Trophoblast cell (in vitro differentiated cells and primary cell): ENCODE measurements around the gene COL23A1.

ENCODE experiments used
- DNase-seq, 2 donors: peaks; one replicate each; pipeline ENCODE4 v3.0.0-alpha.2; 2016
- H2AFZ ChIP-seq: 2 replicates; pipeline ENCODE4 v1.6.1; 2013; ENCODE audit warnings: low read length, moderate library complexity, mild to moderate bottlenecking; ENCODE audit not compliant: insufficient read depth, poor library complexity
- H2AK5ac ChIP-seq: 2 replicates; pipeline ENCODE4 v1.6.1; 2013; ENCODE audit warnings: mild to moderate bottlenecking, low read length
- H2BK120ac ChIP-seq: 2 replicates; pipeline ENCODE4 v1.6.1; 2013; ENCODE audit warnings: low read length, mild to moderate bottlenecking, moderate library complexity; ENCODE audit not compliant: insufficient read depth, poor library complexity
- H2BK12ac ChIP-seq: 2 replicates; pipeline ENCODE4 v1.6.1; 2013; ENCODE audit warnings: mild to moderate bottlenecking, low read length, moderate library complexity
- H2BK5ac ChIP-seq: 2 replicates; pipeline ENCODE4 v1.6.1; 2013; ENCODE audit warnings: low read length, low read depth, moderate library complexity, mild to moderate bottlenecking; ENCODE audit not compliant: poor library complexity
- H3K14ac ChIP-seq: 2 replicates; pipeline ENCODE4 v1.6.1; 2013; ENCODE audit warnings: mild to moderate bottlenecking, low read length
- H3K18ac ChIP-seq: 2 replicates; pipeline ENCODE4 v1.6.1; 2013; ENCODE audit warnings: mild to moderate bottlenecking, low read length
- H3K23ac ChIP-seq: 2 replicates; pipeline ENCODE4 v1.6.1; 2013; ENCODE audit warnings: low read length
- H3K27ac ChIP-seq: 2 replicates; pipeline ENCODE4 v1.5.1; 2013; ENCODE audit warnings: low read depth, mild to moderate bottlenecking, inconsistent platforms, low read length, moderate library complexity
- H3K27me3 ChIP-seq: 2 replicates; pipeline ENCODE4 v1.6.1; 2013; ENCODE audit warnings: inconsistent platforms, mild to moderate bottlenecking, low read length, moderate library complexity; ENCODE audit not compliant: insufficient read depth
- H3K36me3 ChIP-seq, 2 experiments: 1 replicate in 1 of 2; 2 replicates in 1 of 2; pipeline ENCODE4 v1.6.1; 2013; ENCODE audit warnings: low read length in 2 of 2, mild to moderate bottlenecking in 2 of 2, moderate library complexity in 1 of 2; ENCODE audit not compliant: insufficient read depth in 2 of 2, control insufficient read depth in 1 of 2
- H3K4ac ChIP-seq: 2 replicates; pipeline ENCODE4 v1.6.1; 2013; ENCODE audit warnings: low read depth, mild to moderate bottlenecking, low read length, moderate library complexity
- H3K4me1 ChIP-seq, 2 experiments: 1 replicate in 1 of 2; 2 replicates in 1 of 2; pipeline ENCODE4 v1.6.1; 2013; ENCODE audit warnings: low read length in 2 of 2, mild to moderate bottlenecking in 2 of 2, moderate library complexity in 1 of 2; ENCODE audit not compliant: insufficient read depth in 2 of 2, control insufficient read depth in 1 of 2
- H3K4me2 ChIP-seq: 2 replicates; pipeline ENCODE4 v1.6.1; 2013; ENCODE audit warnings: inconsistent platforms, mild to moderate bottlenecking, low read length, moderate library complexity
- H3K4me3 ChIP-seq: 2 replicates; pipeline ENCODE4 v1.5.1; 2013; ENCODE audit warnings: mild to moderate bottlenecking, low read depth, low read length, inconsistent platforms
- H3K79me1 ChIP-seq: one replicate; pipeline ENCODE4 v1.6.1; 2013; ENCODE audit warnings: low read length
- H3K79me2 ChIP-seq: 2 replicates; pipeline ENCODE4 v1.6.1; 2013; ENCODE audit warnings: low read length, mild to moderate bottlenecking; ENCODE audit not compliant: control insufficient read depth, insufficient read depth, poor library complexity
- H3K9ac ChIP-seq: 2 replicates; pipeline ENCODE4 v1.6.1; 2013; ENCODE audit warnings: mild to moderate bottlenecking, low read length
- H3K9me3 ChIP-seq: 2 replicates; pipeline ENCODE4 v1.6.1; 2013; ENCODE audit warnings: low read depth, mild to moderate bottlenecking, control low read depth, inconsistent platforms, low read length; ENCODE audit not compliant: insufficient read depth
- H4K12ac ChIP-seq: 2 replicates; pipeline ENCODE4 v1.6.1; 2013; ENCODE audit warnings: low read depth, mild to moderate bottlenecking, low read length, moderate library complexity
- H4K8ac ChIP-seq: 2 replicates; pipeline ENCODE4 v1.6.1; 2013; ENCODE audit warnings: low read depth, mild to moderate bottlenecking, low read length, moderate library complexity
- H4K91ac ChIP-seq: one replicate; pipeline ENCODE4 v1.6.1; 2013; ENCODE audit warnings: low read depth, mild to moderate bottlenecking, low read length, moderate library complexity
- WGBS: extraction: QIAGEN DNeasy Blood & Tissue Kit; methylation state at CpG from one replicate; pipeline ENCODE4 v1.1.7; 2013; ENCODE audit warnings: missing lambda C conversion rate; ENCODE audit not compliant: insufficient read length, insufficient coverage; ENCODE audit errors: extremely low coverage; 5-methylcytosine and 5-hydroxymethylcytosine counted together

The COL23A1 gene

DNA sequence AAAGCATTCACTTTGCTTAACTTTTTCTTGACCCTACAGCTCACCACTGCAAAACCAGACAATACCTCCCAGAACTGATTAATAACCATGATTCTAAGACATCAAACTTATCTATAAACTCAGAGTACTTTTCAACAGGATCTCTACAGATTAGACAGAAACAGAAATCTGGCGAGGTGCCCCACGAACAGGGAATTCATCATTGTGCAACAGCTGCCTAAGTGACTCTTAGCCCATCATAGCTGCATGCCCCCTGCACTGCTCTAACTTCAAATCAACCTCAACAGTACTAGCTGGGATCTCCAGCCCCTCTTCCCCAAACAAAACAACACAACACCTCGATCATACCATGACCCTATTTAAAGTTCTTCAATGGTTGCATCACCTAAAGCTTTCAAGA, 16.1 kb upstream of the COL23A1 start:
- Histone ChIP-seq H2AFZ (no peak overlapping the region), H3K9ac (no peak overlapping the region), H2AK5ac (no peak overlapping the region), H4K8ac (no peak overlapping the region), H3K18ac (no peak overlapping the region), H3K79me2 (no peaks in the 10 kb centered on the region), H3K4me1 (no peaks in the 10 kb centered on the region), H4K12ac (no peak overlapping the region), H4K91ac (no peak overlapping the region), H3K14ac (no peak overlapping the region), H2BK120ac (no peak overlapping the region), H3K4me3 (no peak overlapping the region), H3K27me3 (no peaks in the 10 kb centered on the region), H2BK12ac (no peak overlapping the region), H3K4ac (no peak overlapping the region), H2BK5ac (no peak overlapping the region), H3K9me3 (no peaks in the 10 kb centered on the region), H3K36me3 (peaks cover 24 to 25% of the 10 kb centered on the region in 2 experiments), H3K4me2 (no peak overlapping the region), H3K79me1 (no peaks in the 10 kb centered on the region), H3K23ac (no peak overlapping the region), H3K27ac (no peak overlapping the region)
- DNase-seq: no peak
- no CpG with 5 or more reads among the region's 3 CpGs for WGBS

DNA sequence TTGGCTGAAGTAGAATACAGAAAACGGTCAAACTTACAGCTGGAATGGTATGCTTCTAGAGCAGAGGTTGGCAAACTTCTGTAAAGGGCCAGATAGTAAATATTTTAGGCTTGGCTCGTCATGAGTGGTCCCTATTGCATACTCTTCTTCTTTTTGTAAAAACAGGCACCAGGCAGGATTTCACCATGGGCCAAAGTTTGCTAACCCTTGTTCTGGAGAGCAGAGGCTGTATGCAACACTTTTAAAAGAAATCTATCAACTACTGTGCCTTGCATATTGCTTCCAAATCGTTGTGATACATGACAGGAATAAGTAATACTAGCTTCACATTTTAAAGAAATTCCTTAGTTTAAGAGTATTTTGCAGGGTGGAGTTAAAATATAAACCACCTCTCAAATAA, 15.6 kb upstream of the COL23A1 start:
- H4K91ac ChIP-seq: no peak overlapping the region
- no CpG with 5 or more reads among the region's 3 CpGs for WGBS

DNA sequence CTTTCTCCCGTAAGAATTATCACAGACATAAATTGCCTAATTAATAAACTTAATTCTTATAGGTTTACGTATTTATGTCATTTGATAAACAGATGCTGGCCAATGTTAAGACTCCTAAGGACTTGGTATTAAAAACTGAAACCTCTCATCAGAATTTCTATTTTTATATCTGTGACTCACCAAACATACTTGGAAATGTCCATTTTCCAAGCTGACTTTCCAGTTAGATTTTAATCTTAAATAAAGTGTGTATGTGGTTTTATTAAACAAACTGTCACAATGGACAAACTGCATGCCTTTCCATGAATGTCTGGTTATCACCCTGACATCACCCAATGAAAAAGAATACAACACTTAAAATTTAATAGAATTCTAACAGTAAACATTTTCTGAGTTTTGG, 12.6 kb upstream of the COL23A1 start:
- H4K8ac ChIP-seq: no peak overlapping the region
- no peaks in the 10 kb centered on the region for H3K79me2 ChIP-seq

More for the DNA sequence above, 15.6 kb upstream of the COL23A1 start:
- Histone ChIP-seq H3K79me2 (no peaks in the 10 kb centered on the region), H2AK5ac (no peak overlapping the region), H3K9me3 (no peaks in the 10 kb centered on the region), H3K79me1 (no peaks in the 10 kb centered on the region), H3K23ac (no peak overlapping the region), H2BK12ac (no peak overlapping the region), H3K36me3 (peaks cover 23 to 24% of the 10 kb centered on the region in 2 experiments), H2AFZ (no peak overlapping the region), H3K18ac (no peak overlapping the region), H4K8ac (no peak overlapping the region), H3K27ac (no peak overlapping the region), H3K4me3 (no peak overlapping the region), H3K27me3 (no peaks in the 10 kb centered on the region), H2BK120ac (no peak overlapping the region), H3K9ac (no peak overlapping the region), H3K4me1 (no peaks in the 10 kb centered on the region), H4K12ac (no peak overlapping the region), H3K4ac (no peak overlapping the region), H3K14ac (no peak overlapping the region), H3K4me2 (no peak overlapping the region), H2BK5ac (no peak overlapping the region)
- no peak for DNase-seq

DNA sequence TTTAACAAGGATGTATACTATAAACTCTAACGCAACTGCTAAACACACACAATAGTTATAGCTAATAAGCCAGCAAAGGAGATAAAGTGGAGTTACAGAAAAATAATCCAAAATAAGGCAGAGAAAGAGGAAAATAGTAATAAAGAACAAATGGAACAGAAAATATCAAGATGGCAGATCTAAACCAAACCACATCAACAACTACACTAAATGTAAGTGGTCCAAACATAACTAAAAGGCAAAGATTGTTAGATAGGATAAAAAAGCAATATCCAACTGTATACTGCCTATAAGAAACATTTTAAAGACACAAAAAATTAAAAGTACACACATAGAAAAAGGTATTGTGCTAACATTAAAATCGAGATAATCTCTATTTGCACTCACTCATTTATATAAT, 5.6 kb upstream of the COL23A1 start:
- Histone ChIP-seq H3K36me3 (peaks cover 7 to 8% of the 10 kb centered on the region in 2 experiments), H3K4me3 (no peak overlapping the region), H3K79me2 (no peaks in the 10 kb centered on the region), H3K4me1 (no peaks in the 10 kb centered on the region), H3K14ac (no peak overlapping the region), H3K27ac (no peak overlapping the region), H2BK120ac (no peak overlapping the region), H3K4ac (no peak overlapping the region), H4K8ac (no peak overlapping the region), H3K18ac (no peak overlapping the region), H2AFZ (no peak overlapping the region), H2AK5ac (no peak overlapping the region), H3K4me2 (no peak overlapping the region), H4K12ac (no peak overlapping the region), H3K23ac (no peak overlapping the region), H3K9ac (no peak overlapping the region), H2BK5ac (no peak overlapping the region), H3K79me1 (no peaks in the 10 kb centered on the region), H4K91ac (no peak overlapping the region), H2BK12ac (no peak overlapping the region), H3K27me3 (no peaks in the 10 kb centered on the region), H3K9me3 (no peaks in the 10 kb centered on the region)
- WGBS: no CpG with 5 or more reads among the region's 2 CpGs
- DNase-seq: no peak

More for the DNA sequence above, 12.6 kb upstream of the COL23A1 start:
- no peak overlapping the region for H3K18ac ChIP-seq
- no peak overlapping the region for H2BK12ac ChIP-seq
- no peaks in the 10 kb centered on the region for H3K27me3 ChIP-seq
- no peak overlapping the region for H3K27ac ChIP-seq
- H2AK5ac ChIP-seq: no peak overlapping the region
- H3K4ac ChIP-seq: no peak overlapping the region
- no peak overlapping the region for H3K4me3 ChIP-seq
- no CpG with 5 or more reads among the region's 2 CpGs for WGBS
- DNase-seq: no peak
- no peak overlapping the region for H4K12ac ChIP-seq
- no peak overlapping the region for H2BK120ac ChIP-seq
- no peak overlapping the region for H3K14ac ChIP-seq
- no peak overlapping the region for H3K9ac ChIP-seq
- peaks cover 19 to 25% of the 10 kb centered on the region in 2 experiments for H3K36me3 ChIP-seq
- no peak overlapping the region for H3K23ac ChIP-seq
- no peak overlapping the region for H3K4me2 ChIP-seq
- no peak overlapping the region for H2AFZ ChIP-seq
- no peak overlapping the region for H2BK5ac ChIP-seq
- H3K79me1 ChIP-seq: no peaks in the 10 kb centered on the region
- H3K9me3 ChIP-seq: no peaks in the 10 kb centered on the region
- H3K4me1 ChIP-seq: no peaks in the 10 kb centered on the region
- no peak overlapping the region for H4K91ac ChIP-seq
